HPDE6-E6E7 (cell line): ENCODE measurements around the gene OTULINL.

ENCODE experiments used
- DNase-seq: peaks from one replicate; pipeline ENCODE4 v3.0.0; 2011; ENCODE audit warnings: missing footprints; ENCODE audit errors: extremely low spot score

The OTULINL gene

GRCh38 chr5:14600846-14601245 is 19.3 kb downstream of the OTULINL start:
- DNase-seq, result no peak

GRCh38 chr5:14603141-14603540 is 21.5 kb downstream of the OTULINL start:
- no peak for DNase-seq

- DNase-seq, result no peak
These were observed 25.5 kb downstream of the OTULINL start for GRCh38 chr5:14607104-14607503.

GRCh38 chr5:14608169-14608568 is 26.6 kb downstream of the OTULINL start:
- no peak for DNase-seq

- DNase-seq, result no peak
These were observed 30.1 kb downstream of the OTULINL start for GRCh38 chr5:14611737-14612136.

- no peak for DNase-seq
These were observed 32.9 kb downstream of the OTULINL start for GRCh38 chr5:14614490-14614889.

GRCh38 chr5:14615365-14615764 is 33.8 kb downstream of the OTULINL start:
- no peak for DNase-seq

GRCh38 chr5:14617441-14617840 is 35.8 kb downstream of the OTULINL start:
- DNase-seq, result no peak

- DNase-seq, result no peak
These were observed 45.7 kb downstream of the OTULINL start for GRCh38 chr5:14627270-14627669.

- peak; percentile 26 for DNase-seq
These were observed 46.8 kb downstream of the OTULINL start for GRCh38 chr5:14628346-14628745.

- DNase-seq, result no peak
These were observed 49.1 kb downstream of the OTULINL start for GRCh38 chr5:14630671-14631070.

- DNase-seq, result no peak
These were observed 54.1 kb downstream of the OTULINL start for GRCh38 chr5:14635656-14636055.

- no peak for DNase-seq
These were observed 59.2 kb downstream of the OTULINL start for GRCh38 chr5:14640765-14641164.

- no peak for DNase-seq
These were observed 63.1 kb downstream of the OTULINL start for GRCh38 chr5:14644623-14645237.

GRCh38 chr5:14650052-14650451 is 68.5 kb downstream of the OTULINL start:
- DNase-seq, result no peak

GRCh38 chr5:14655146-14655741 is 73.7 kb downstream of the OTULINL start:
- no peak for DNase-seq

- no peak for DNase-seq
These were observed 75.3 kb downstream of the OTULINL start for GRCh38 chr5:14656898-14657297.

- no peak for DNase-seq
These were observed 78.4 kb downstream of the OTULINL start for GRCh38 chr5:14659821-14660607.

- no peak for DNase-seq
These were observed 79.2 kb downstream of the OTULINL start for GRCh38 chr5:14660833-14661232.
